Measurements from ENCODE around the gene METAP1D.

METAP1D gene

GRCh38 chr2:172095905-172096625, 96.3 kb downstream of the METAP1D start:
- Histone ChIP-seq H3K4me3 (ENCODE audit: low read length) (peak overlapping the region; percentile 43), H2AFZ (ENCODE audit: low read depth, low read length) (peak overlapping the region; percentile 24), H3K4me1 (ENCODE audit: insufficient read depth, low read length) (peaks cover 50% of the 10 kb centered on the region), H3K27me3 (ENCODE audit: insufficient read depth, low read length) (peaks cover 89% of the 10 kb centered on the region), H3K36me3 (ENCODE audit: insufficient read depth, low read length) (no peaks in the 10 kb centered on the region), H3K9me3 (ENCODE audit: low read length) (no peaks in the 10 kb centered on the region)

- peak overlapping the region; percentile 43 for H3K4me3 ChIP-seq (ENCODE audit: low read length)
- no peaks in the 10 kb centered on the region for H3K9me3 ChIP-seq (ENCODE audit: low read length)
- H2AFZ ChIP-seq (ENCODE audit: low read depth, low read length): peak overlapping the region; percentile 24
- peaks cover 90% of the 10 kb centered on the region for H3K27me3 ChIP-seq (ENCODE audit: insufficient read depth, low read length)
- peaks cover 58% of the 10 kb centered on the region for H3K4me1 ChIP-seq (ENCODE audit: insufficient read depth, low read length)
- no peaks in the 10 kb centered on the region for H3K36me3 ChIP-seq (ENCODE audit: insufficient read depth, low read length)
These were observed 97.1 kb downstream of the METAP1D start for GRCh38 chr2:172096626-172097547.

DNA sequence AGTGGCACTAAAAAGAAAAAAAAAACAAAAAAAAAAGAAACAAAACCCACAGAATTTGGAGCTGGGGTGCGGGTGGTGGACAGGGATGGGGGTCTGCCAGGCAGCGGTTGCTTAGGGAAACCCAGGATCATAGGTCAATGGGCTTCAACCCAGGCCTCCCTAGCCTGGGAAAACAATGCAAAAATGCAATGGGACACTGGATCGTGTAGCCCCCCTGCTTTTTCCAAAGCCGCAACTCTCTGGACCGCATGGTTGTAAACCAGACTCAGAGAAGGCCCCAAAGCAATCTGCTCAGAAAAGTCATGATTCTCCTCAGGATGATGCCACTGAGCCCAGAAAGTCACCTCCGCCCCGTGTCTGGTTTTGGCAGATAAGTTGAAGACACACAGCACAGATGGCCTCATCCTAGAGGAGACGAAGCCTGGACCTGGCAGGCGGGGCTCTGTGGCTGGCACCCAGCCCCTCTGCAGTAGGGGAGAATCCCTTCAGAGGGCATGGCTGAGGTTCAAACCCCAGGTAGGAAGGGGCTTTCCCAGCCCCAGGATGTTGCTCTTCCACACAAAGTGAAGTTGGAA, 97.9 kb downstream of the METAP1D start:
- Histone ChIP-seq H3K27me3 (ENCODE audit: insufficient read depth, low read length) (peaks cover 88% of the 10 kb centered on the region), H3K4me1 (ENCODE audit: insufficient read depth, low read length) (peaks cover 62% of the 10 kb centered on the region), H3K9me3 (ENCODE audit: low read length) (no peaks in the 10 kb centered on the region), H3K36me3 (ENCODE audit: insufficient read depth, low read length) (no peaks in the 10 kb centered on the region), H3K4me3 (ENCODE audit: low read length) (no peak overlapping the region), H2AFZ (ENCODE audit: low read depth, low read length) (no peak overlapping the region)

- no peak overlapping the region for H3K4me3 ChIP-seq (ENCODE audit: low read length)
- no peak overlapping the region for H2AFZ ChIP-seq (ENCODE audit: low read depth, low read length)
- H3K9me3 ChIP-seq (ENCODE audit: low read length): no peaks in the 10 kb centered on the region
- peaks cover 82% of the 10 kb centered on the region for H3K27me3 ChIP-seq (ENCODE audit: insufficient read depth, low read length)
- H3K4me1 ChIP-seq (ENCODE audit: insufficient read depth, low read length): peaks cover 65% of the 10 kb centered on the region
- no peaks in the 10 kb centered on the region for H3K36me3 ChIP-seq (ENCODE audit: insufficient read depth, low read length)
These were observed 98.5 kb downstream of the METAP1D start for GRCh38 chr2:172098287-172098649.

DNA sequence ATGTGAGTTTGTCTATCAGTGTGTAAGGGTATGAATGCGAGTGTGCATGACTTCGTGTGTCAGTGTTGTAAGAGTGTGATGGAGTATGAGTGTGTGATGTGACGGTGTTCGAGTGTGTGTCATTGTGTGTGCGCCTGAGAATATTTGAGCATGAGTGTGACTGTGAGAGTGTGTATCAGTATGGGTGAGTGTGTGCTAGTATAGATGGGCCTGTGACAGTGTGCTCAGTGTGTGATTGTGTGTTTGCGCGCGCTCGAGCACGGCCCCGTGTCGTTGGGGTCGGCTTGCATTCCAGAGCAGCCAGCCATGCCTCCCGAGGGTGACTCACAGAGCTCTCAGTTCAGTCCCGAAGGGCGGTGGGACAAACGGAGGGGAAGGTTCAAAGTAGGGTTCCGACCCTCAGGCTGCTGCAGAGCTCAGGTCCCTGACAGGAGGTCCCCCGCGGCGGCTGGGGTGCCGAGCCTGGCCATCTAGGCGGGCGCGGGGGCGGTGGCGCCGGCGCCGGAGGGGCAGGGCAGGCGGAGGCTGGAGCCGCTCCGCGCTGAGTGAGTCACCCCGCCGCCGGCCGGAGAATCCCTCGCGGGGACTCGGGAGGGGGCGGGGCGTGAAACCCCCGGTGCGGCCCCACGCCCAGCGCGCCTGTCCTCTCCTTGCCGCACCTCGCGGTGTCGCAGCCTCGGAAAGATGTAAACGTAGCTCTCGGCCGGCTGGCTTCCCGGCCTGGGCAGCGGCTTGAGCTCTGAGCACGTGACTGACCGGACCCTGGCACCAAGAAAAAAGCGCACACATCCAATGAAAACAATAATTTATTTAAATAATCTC, 99.1 kb downstream of the METAP1D start:
- H3K4me3 ChIP-seq (ENCODE audit: low read length): peak overlapping the region; percentile 36
- H3K27me3 ChIP-seq (ENCODE audit: insufficient read depth, low read length): peaks cover 76% of the 10 kb centered on the region
- no peaks in the 10 kb centered on the region for H3K9me3 ChIP-seq (ENCODE audit: low read length)
- no peak overlapping the region for H2AFZ ChIP-seq (ENCODE audit: low read depth, low read length)
- H3K4me1 ChIP-seq (ENCODE audit: insufficient read depth, low read length): peaks cover 70% of the 10 kb centered on the region
- H3K36me3 ChIP-seq (ENCODE audit: insufficient read depth, low read length): no peaks in the 10 kb centered on the region

DNA sequence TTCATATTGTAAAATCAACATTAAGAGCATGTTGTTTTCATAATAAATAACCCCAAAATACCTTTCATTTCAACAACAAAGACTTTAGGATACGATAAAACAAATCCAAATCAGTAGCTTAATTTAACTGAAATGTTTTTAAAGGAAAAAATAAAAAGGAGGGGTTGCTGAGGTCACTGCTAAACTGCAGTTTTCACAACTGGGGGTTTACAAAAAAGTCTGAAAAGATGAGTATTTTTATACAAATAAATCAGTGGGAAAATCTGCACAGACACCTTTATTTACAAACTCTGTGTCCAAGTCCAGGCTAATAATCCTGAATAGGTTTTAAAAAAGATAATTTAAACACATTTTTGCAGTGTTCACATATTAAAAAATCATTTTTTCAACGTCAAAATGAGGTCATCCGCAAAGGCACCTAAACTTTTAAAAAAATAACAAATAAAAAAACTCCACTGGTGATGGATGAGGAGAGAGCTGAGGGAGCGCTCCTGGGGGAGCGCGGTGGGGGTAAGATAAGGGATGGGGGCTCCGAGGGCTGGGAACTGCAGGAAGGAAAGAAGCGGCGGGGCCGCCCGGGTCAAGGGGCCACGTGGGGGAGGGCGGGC, 99.8 kb downstream of the METAP1D start:
- Histone ChIP-seq H3K36me3 (ENCODE audit: insufficient read depth, low read length) (no peaks in the 10 kb centered on the region), H3K4me3 (ENCODE audit: low read length) (peak overlapping the region; percentile 36), H3K4me1 (ENCODE audit: insufficient read depth, low read length) (peaks cover 69% of the 10 kb centered on the region), H3K27me3 (ENCODE audit: insufficient read depth, low read length) (peaks cover 71% of the 10 kb centered on the region), H3K9me3 (ENCODE audit: low read length) (no peaks in the 10 kb centered on the region), H2AFZ (ENCODE audit: low read depth, low read length) (no peak overlapping the region)

DNA sequence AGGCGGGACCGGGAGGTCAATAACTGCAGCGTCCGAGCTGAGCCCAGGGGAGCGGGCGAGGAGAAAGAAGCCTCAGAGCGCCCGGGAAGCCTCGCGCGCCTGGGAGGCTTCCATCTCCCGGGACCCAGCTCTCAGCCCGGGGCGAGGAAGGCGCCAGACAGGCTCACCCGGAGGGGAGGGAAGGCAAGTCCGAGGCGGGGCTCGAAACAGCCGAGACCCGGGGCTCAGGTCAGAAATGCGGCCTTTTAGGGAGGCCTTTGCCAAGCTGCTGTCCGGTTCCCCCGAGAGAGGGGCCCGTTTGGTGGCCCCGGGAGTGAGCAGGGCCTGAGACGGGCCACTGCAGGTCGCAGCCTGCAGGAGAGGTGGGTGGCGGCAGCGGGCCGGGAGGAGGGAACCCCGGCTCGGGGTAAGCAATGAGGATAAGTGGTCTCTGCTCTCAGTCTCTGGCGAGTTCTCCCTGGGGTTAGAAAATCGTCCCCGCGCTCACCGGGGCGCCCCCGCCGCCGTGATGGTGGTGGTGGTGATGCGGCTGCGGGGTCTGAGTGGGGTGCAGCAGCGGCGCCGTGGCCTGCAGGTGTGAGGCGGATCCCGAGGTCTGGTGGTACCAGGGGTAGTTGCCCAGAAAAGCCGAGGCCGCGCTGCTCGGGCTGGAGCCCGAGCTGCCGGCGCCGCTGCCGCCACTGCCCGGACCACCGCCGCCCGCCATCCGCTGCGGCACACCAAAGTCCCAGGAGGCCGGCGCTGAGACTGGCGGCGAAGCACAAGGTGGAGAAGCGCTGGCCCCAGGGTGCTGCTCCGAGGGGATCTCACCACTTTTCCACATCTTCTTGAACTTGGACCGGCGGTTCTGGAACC, 100.6 kb downstream of the METAP1D start:
- Histone ChIP-seq H3K4me3 (ENCODE audit: low read length) (peak overlapping the region; percentile 3), H2AFZ (ENCODE audit: low read depth, low read length) (no peak overlapping the region), H3K4me1 (ENCODE audit: insufficient read depth, low read length) (peaks cover 61% of the 10 kb centered on the region), H3K9me3 (ENCODE audit: low read length) (no peaks in the 10 kb centered on the region), H3K36me3 (ENCODE audit: insufficient read depth, low read length) (no peaks in the 10 kb centered on the region), H3K27me3 (ENCODE audit: insufficient read depth, low read length) (peaks cover 70% of the 10 kb centered on the region)

- no peak overlapping the region for H2AFZ ChIP-seq (ENCODE audit: low read depth, low read length)
- peaks cover 58% of the 10 kb centered on the region for H3K4me1 ChIP-seq (ENCODE audit: insufficient read depth, low read length)
- H3K27me3 ChIP-seq (ENCODE audit: insufficient read depth, low read length): peaks cover 71% of the 10 kb centered on the region
- H3K36me3 ChIP-seq (ENCODE audit: insufficient read depth, low read length): no peaks in the 10 kb centered on the region
- peak overlapping the region; percentile 44 for H3K4me3 ChIP-seq (ENCODE audit: low read length)
- no peaks in the 10 kb centered on the region for H3K9me3 ChIP-seq (ENCODE audit: low read length)
These were observed 101.4 kb downstream of the METAP1D start for GRCh38 chr2:172100935-172101820.

- Histone ChIP-seq H3K9me3 (ENCODE audit: low read length) (no peaks in the 10 kb centered on the region), H2AFZ (ENCODE audit: low read depth, low read length) (peak overlapping the region; percentile 70), H3K27me3 (ENCODE audit: insufficient read depth, low read length) (peaks cover 72% of the 10 kb centered on the region), H3K4me1 (ENCODE audit: insufficient read depth, low read length) (peaks cover 52% of the 10 kb centered on the region), H3K36me3 (ENCODE audit: insufficient read depth, low read length) (no peaks in the 10 kb centered on the region), H3K4me3 (ENCODE audit: low read length) (peak overlapping the region; percentile 44)
These were observed 102.2 kb downstream of the METAP1D start for GRCh38 chr2:172101821-172102390.

DNA sequence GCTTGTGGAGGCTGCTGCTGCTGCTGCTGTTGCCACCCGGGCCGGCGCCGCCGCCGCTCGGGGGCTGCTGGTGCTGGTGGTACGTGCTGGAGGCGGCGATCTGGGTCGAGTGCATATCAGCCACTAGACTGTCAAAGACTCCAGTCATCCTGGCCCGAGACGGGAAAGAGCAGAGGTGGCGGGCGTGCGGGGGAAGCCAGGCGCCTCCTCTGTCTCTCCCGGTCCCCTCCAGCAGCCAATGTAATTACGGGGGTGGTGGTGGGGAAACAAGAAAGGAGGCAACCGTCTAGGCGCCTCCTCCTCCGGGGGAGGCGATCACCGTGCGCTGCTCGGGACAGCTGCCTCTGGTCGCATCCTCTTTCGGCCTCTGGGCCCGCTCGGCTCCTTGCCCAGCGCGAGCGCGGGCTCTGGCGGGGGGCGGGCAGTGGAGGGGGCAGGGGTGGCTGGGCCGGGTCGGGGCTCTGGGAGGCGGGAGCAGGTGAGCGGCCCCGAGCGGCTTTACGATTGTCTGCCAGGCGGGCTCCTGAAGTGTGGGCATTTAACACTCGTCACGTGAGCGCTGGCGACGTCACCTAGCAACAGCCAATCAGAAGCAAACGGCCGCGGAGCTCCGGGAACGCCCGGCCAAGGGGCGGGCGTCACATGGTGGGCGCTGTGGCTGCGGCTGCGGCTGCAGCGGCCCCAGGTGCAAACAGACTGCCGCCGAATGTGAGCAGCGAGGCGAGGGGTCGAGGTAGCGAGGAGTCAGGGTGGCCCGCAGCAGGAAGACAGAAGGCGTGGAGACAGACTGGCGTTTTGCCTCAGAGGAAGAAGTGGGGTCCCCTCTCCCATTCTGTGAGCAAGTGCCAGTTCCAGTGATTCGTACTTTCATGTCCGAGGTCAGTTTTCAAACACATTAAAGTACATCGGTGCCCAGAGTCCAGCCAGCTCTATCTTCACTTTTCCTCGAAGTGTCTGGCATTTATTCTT, 102.9 kb downstream of the METAP1D start, which contains the start of gene DLX2:
TSS of gene DLX2 (minus strand) at position 510 of the 969 bp plus-strand sequence. CDS start at position 148, 362 bp downstream.
- H3K27me3 ChIP-seq (ENCODE audit: insufficient read depth, low read length): peaks cover 66% of the 10 kb centered on the region
- H3K9me3 ChIP-seq (ENCODE audit: low read length): no peaks in the 10 kb centered on the region
- peak within 1 kb of the TSS; percentile 44 for H3K4me3 ChIP-seq (ENCODE audit: low read length)
- H3K4me1 ChIP-seq (ENCODE audit: insufficient read depth, low read length): peaks cover 48% of the 10 kb centered on the region
- no peaks in the 10 kb centered on the region for H3K36me3 ChIP-seq (ENCODE audit: insufficient read depth, low read length)
- peak within 1 kb of the TSS; percentile 70 for H2AFZ ChIP-seq (ENCODE audit: low read depth, low read length)
